HL-60/S4 treated with phorbol 12-myristate 13-acetate at 8.2 ng/mL for 4 days and 3 days (cell line): ENCODE results near the gene LDHD.

Experiments
- in situ Hi-C: fragments of 300-500 bp; cut with MboI; formaldehyde crosslinking; loops from 2 replicates; pipeline ENCODE4 v1.15.0; 2022; ENCODE audit warnings: low sequenced_read_pairs

The LDHD gene

GRCh38 chr16:75065149-75065505 is 51.5 kb downstream of the LDHD start:
- in situ Hi-C loops = loop anchor here (5.0 kb wide), 1 partner anchor 42 kb away; no protein-coding TSS in a partner anchor

GRCh38 chr16:75064403-75065148 is 52.0 kb downstream of the LDHD start:
- in situ Hi-C loops = loop anchor here (5.0 kb wide), 1 partner anchor 43 kb away; no protein-coding TSS in a partner anchor

- in situ Hi-C loops = no loop called here
Measured at GRCh38 chr16:75063549-75064088, 53.0 kb downstream of the LDHD start.

- in situ Hi-C loops = no loop called here
Measured at GRCh38 chr16:75062976-75063346, 53.6 kb downstream of the LDHD start.

- in situ Hi-C loops = no loop called here
Measured at GRCh38 chr16:75062135-75062975, 54.2 kb downstream of the LDHD start.
